Left cardiac atrium (tissue), 2 donors: ENCODE measurements around the gene PUM2. TPM values are rescaled to one million over a fixed set of nuclear protein-coding genes. Genes with fewer than 3 reads are reported as not detected.

ENCODE experiments used
- total RNA-seq, 2 donors: library from RNA; stranded (reverse); fragmentation: NEBNext Ultra II Directional; extraction: Animal tissue kit (Norgen Biotek cat#: 25700); gene quantifications; one replicate each; pipeline ENCODE4 v1.2.1, GENCODE V29; 2021
- donor health status: DM: no; HTN: yes; CAD: no; lungs with severe emphysema.
- donor health status: DM: yes; HTN: yes; CAD: no.

PUM2 gene
- total RNA-seq, 2 donors from 2014 or later, result 70.3 to 73.0 TPM

Other genes with a start within 250 kb of the PUM2 start
- gene SDC1, start 125.7 kb downstream of the PUM2 start, total RNA-seq, result under 1 TPM; 0.21 to 0.50 TPM
- 100 to 1,000 TPM; 224 to 279 TPM for gene RHOB, start 96.2 kb upstream of the PUM2 start, total RNA-seq